Cerebellar cortex (tissue), 1 donor: ENCODE data around the gene CGB7.
A peak's percentile ranks its signal among the peaks of the same experiment; 100 is the strongest.

Source experiments
- DNase-seq: peaks from one replicate; pipeline ENCODE4 v3.0.0-alpha.2; 2015; ENCODE audit warnings: low spot score

CGB7 gene

DNA sequence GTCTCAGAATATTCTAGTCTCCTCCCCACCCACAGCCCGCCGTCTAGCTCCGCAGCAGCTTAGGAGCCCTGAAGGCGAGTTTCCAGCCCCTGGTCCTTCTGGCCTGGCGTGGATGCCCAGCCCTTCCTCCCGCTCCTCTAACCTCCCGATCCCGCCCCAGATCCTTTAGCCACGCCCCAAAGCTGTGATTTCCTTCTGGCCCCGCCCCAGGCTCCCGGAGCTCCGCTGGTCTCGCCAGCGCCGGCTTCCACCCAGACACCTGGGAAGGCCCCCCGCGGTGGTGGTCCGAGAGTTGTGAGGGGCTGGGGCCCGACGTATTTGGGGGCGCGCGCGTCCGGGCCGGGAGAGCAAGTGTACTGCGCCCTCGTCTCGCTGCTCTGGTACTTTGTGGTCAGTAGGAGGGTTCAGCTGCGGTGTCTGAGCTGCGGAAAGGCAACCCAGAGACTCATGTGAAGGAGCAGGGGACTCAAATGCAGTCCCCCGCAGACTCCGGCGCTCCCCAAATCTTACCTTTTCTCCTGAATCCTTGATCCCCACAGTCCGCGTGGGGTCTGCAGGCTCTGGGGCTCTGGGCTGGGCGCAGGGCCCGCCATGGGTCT, at the start of gene CGB7:
TSS of gene CGB7 (minus strand) at position 114 of the 599 bp plus-strand sequence. CDS start 2,374 bp downstream, outside the sequence.
- DNase-seq, result no peak

DNA sequence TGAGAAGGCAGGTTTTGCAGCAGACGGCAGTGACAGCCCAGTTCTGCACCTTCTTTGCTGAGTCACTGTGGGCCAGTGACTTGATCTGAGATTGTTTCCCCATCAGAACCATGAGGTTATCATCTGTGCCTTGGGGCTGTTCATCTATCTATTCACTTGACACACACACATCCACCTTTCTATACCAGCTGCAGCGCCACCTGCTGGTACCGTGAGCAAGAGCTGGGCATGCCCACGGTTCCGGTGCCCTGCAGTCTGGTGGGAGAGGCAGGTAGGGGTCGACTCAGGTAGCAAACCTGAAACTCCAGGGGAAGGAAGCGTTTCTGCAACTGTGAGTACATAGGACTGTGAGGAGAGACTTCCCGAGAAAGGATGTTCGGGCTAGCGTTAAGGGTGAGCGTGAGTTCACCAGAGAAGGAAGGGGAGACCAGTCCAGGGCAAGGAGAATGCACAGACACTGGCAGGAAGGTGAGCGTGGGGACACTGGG, 49.1 kb upstream of the CGB7 start:
- peak; percentile 74 for DNase-seq

DNA sequence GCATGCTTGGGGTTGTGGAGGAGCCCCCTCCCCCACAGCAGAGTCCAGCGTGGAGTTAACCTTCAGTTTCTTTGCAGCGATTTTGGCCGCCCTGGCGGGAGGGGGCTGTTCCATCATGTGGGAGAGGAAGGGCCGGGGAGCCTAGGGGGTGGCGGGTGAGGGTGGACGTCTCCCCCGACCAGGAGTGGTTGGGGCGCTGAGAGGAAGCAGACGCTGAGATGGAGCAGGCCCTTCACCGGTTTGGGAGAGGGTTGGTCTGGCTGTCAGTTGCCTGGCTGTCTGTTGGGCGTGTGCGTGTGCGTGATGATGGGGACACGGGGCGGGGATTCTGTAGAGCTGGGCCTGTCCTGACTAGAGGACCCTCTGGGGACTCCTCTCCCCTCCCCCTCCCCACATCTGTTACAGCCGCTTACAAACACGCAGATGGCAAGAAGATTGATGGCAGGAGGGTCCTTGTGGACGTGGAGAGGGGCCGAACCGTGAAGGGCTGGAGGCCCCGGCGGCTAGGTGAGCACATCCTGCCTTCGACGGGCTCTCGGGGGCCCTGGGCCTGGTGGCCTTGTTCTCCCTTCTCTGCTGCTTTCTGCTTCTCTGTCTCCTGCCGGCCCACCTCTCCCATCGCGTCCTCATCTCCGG, 46.8 kb upstream of the CGB7 start:
- no peak for DNase-seq

DNA sequence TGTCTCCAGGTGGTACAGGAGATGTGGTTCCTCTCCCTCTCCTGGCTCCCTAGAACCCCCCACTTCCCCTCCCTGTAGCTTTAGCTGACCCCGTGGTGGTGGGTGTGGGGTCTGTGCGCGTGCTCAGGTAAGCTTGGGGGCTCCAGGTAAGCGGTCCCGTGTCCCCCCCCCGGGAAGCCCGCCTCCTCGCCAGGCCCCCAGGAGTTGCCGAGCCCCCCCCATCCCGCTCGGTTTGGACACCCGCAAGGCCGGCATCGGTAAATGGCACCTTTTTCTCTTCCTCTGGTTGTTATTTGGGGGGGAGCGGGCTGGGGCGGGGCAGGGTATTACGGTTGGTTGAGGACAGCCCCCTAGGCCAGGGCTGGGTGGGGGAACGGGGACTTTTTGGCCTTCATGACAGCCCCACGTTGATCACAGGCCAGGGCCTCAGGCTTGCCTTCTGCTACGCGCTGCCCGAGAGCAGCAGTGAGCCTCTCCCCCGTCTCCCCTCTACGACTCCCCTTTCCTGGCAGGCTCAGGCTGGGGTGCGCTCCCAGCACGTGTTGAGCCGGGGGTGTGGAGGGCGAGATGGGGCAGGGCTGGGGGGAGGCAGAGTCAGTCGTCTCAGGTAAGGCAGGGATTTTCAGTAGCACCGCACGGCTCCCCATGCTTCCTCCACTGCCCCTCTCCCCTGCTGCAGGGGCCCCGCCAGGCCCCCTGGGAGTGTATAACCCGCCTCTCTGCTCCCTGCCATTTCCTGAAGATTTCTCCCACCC, 46.0 kb upstream of the CGB7 start:
- no peak for DNase-seq

DNA sequence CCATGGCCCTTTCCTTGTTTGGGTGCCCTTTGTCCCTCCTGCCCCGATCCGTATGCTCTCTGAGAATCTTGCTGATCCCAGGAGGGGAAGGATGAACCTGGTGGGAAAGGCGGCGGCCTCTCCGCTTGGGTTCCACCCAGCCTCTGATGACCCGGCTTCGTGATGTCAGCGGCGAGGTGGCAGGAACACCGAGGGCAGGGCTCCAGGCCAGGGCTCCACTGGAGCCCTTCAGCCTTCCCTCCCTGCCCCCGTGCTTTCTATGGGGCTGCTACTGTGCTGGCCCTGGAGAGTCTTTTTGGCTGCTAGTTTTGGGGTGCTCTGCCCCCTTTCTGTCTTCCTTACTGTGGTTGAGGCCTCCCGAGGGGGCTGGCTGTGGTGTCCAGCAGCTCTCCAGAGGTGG, 44.8 kb upstream of the CGB7 start:
- no peak for DNase-seq

DNA sequence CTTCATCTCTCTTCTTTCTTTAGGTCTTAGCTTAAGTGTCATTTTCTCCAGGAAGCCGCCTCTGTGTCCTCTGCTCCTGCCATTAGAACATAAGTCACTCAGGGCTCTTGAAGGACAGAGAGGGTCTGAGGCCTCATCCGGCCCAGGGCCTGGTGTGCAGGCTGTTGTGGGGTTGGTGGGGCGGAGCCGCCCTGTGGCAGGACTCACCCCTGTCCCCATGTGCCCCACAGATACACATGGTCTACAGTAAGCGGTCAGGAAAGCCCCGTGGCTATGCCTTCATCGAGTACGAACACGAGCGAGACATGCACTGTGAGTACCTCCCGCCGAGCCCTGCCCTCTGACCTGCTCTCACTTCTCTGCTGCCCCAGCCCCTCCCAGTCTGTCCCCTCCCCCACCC, 43.6 kb upstream of the CGB7 start:
- no peak for DNase-seq

DNA sequence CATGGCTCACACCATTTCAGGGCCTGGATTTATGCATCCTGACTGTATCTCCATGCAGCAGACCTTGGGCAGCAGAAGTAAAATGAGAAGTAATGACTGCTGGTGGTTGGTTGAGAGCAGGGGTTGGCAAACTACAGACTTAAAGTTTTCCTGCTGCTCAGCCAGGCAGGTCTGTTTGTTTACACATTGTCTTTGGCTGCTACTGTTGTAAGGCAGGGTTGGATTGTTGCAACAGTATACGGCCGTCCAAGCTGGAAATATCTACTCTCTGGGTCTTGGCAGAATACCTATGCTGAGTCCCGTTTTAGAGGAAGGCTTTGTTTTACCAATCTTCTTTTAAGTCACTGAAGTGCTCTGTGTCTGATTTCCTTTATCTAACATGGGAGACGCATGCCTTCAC, 41.2 kb upstream of the CGB7 start:
- no peak for DNase-seq

DNA sequence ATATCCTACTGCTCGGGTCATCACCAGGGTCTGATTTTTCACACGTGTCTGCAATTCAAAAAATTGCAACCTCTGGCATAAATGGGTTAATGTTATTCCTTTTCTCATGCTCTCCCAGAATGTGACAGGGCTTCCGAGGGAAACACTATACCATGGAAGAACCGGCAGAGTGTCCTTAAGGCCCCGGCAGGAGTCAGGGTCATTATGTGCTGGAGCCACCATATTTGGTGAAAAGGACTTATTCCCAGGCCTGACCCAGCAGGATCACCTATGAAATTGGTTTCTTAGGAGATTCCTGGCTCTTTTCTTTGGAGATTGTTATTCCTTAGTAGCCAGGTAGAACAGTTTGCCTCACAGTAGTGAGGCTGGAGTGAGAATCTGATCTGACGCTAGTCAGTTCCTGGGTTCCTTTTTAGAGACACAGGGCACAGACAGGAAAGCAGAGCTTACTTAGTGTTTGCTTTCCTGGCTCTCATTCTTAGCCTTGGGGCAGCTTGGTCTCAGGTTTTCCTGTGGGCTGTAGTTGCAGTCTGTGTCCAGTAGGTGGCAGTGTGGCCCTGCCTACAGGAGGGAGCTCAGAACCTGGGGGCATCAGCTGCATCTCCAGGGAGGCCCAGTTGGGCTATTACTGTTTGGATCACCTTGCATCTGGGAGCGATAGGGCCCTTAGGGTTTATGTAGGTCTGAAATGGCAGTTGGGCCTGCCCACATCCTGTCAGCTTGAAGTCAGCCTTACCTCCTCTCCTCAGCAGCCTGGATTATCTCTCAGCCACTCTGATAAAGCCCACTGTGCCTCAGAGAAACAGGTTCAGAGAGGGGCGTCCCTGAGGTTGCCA, 40.1 kb upstream of the CGB7 start:
- peak; percentile 85 for DNase-seq

DNA sequence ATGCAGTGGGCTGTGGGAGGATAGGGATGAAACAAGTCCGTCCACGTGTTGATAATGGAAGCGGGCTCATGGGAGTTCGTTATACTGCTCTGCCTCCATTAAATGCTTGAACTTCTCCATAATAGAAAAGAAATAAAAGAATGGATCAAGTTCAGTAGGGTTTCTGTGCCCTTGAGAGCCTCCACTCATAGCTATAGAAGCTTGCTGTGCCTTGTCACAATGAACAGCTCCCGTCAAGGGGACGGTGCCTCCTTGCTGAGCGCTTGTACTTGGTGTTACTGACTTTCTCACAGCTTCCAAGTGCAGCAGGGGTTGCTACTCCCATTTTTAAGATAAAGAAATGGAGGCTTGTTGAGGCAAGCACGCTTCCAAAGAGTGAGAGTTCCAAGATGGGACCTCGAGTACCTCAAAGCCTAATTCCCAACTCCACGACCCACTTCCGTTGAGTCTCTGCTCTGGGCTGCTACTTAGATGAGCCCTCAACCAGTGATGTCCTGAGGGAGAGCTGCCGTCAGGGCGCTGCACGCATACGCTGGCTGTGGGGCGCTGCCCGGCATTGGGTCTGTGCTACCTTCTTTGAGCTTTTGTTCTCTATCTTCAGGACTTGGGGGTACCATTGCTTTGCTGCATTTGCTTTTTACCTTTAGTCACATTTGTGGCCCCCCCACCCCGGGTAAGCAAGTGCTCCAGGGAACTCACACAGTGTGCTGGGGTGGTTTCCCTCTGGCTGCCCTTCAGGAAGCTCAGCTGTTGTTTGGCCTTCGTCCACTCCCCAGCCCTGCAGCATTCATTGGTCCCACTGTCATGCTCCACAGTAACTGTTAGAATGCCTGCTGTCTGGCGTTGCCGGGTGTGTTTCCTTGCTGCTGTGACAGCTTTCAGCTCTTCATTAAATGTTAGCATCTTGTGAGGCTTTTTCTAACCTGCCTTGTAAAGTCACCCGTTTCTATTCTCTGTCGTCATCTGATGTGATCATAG, 37.2 kb upstream of the CGB7 start:
- DNase-seq, result peak; percentile 67

DNA sequence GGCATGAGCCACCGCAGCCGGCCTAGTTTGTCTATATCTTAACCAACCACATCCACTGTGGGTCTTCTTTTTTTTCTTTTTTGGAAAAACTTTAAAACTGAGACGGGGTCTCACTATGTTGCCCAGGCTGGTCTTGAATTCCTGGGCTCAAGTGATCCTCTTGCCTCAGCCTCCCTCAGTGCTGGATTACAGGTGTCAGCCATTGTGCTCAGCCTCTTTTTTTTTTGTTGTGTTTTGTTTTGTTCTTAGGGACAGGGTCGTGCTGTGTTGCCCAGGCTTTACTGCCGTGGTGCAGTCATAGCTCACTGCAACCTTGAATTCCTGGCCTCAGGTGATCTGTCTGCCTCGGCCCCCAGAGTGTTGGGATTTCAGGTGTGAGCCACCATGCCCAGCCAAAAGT, 35.1 kb upstream of the CGB7 start:
- DNase-seq, result no peak

DNA sequence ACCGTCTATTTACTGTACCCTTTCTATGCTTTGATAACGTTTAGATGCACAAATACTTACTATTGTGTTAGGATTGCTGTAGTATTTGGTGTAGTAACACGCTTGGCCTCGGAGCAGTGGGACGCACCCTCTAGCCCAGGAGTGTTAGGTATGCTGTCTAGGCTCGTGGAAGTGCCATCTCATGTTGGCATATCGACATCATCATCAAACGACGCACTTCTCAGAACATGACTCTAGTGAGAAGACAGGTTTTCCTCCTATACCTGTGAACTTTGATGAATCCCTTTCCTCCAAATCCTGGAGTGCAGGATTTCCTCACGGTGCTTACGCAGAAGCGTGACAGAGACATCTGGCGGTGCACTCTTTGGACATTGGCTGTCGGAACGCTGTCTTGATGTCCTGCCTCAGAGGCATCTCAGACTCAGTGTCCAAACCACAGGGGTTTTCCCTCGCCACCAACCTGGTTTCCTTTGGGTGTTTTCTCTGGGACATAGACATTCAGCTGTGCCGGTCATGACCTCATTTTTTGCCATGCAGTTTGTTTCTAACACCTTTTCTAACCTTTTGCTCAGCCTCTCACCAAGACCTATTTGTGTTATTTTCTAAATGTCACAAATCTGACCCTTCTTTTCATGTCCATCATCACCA, 34.0 kb upstream of the CGB7 start:
- DNase-seq, result no peak

DNA sequence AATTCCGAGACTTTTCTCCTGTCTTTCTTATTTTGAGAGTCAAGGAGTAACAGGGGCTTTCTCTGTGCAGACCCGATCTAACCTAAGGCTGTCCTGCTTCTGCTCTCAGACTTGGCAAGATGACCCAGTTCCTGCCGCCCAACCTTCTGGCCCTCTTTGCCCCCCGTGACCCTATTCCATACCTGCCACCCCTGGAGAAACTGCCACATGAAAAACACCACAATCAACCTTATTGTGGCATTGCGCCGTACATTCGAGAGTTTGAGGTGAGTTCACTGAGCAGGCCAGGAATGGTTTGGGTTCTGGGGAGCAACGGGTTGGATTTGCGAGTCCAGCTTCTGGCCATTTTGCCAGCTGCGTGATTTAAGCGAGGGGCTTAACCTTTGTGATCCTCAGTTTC, 28.7 kb upstream of the CGB7 start:
- no peak for DNase-seq

DNA sequence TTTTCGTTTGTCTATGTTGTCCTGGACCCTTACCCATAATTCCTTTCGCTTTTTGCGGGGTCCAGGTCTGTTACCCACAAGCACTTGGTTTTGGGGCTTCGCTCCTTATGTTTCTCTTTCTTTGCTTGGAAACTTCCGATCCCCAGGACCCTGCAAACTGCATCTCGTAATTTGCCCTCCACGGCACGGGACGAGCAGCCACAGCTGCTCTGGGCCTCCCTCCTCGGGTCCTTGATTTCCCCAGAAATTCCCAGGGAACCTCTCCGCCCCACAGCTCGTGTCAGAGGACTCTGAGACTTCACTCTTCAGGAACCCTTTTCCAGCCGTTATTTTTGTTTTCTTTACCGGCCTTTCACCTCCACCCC, 28.3 kb upstream of the CGB7 start:
- no peak for DNase-seq

DNA sequence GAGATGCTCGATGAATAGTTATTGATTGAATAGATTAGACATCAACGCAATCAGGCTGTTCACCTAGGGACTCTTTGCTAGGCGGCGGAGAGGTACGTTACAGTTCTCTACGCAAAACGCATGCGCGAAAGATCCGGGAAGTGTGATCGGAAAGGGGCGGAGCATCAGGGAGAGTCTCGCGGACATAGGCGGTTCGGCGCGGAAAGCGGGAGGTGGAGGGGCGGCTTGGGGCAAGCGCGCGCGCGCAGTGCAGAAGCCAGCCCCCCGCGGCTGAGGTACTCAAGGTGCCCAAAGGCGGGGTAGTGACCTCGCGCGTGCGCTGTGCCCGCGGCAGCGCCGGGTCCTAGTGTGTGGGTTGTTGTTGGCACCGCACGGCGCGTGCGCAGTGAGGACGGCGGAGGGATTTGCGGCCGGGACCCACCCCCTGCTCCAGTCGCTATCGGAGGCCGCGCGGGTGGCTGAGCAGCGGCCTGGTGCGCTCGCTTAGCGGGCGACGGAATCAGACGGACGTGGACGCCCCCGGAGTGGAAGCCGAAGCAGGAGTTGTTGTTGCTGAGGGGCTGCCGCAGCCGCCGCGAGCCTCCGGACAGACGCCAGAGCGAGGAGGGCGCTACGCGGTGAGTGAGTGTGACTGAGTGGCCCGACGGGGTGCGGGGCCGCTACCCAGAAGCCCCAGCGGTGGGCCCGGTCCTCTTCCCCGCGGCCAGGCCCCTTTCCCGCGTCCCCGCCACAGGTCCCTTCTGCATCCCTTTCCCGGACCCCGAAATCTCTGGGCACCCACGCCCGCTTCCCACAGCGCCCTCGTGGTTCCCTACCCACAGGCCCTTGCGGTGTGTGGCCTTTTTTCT, 27.7 kb upstream of the CGB7 start, which contains the start of gene SNRNP70:
TSS of gene SNRNP70 (plus strand) at position 432 of the 848 bp plus-strand sequence. CDS start 964 bp downstream, outside the sequence.
- DNase-seq, result peak; percentile 99

DNA sequence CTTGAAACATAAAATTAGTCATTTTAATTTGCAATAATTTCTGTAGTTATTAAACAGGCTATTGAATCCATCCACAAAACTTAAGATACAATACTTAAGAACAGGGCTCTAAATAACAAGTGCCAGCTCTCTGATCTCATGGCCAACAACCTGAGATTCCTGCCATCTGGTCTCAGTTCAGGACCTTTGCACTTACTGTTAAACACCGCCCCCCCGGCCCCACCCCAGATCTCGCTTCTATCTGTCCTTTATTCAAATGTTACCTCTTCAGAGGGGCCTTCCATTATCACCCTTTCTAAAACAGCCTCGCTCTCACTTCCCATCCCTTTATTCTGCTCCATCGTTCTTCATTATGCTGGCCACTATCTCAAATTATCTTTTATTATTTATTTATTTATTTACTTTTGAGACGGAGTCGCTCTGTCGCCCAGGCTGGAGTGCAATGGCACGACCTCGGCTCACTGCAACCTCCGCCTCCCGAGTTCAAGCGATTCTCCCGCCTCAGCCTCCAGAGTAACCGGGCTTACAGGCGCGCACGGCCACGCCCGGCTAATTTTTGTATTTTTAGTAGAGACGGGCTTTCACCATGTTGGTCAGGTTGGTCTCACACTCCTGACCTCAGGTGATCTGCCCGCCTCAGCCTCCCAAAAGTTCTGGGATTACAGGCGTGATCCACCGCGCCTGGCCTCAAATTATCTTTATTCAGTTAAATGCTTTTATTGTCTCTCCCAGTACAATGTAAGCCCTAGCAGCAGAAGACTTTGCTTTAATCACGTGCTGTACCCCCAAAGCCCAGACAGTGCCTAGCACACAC, 26.9 kb upstream of the CGB7 start:
- no peak for DNase-seq

DNA sequence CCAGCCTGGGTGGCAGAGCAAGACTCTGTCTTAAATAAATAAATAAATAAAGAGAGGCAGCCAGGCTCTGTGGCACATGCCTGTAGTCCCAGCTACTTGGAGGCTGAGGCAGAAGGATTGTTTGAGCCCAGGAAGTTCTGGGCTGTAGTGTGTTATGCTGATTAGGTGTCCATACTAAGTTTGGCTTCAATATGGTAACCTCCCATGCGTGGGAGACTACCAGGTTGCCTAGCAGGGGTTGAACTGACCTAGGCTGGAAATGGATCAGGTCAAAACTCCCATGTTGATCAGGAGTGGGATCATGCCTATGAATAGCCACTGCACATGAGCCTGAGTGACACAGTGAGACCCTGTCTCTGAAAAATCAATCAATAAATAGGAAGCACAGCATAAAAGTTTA, 23.7 kb upstream of the CGB7 start:
- DNase-seq, result no peak

DNA sequence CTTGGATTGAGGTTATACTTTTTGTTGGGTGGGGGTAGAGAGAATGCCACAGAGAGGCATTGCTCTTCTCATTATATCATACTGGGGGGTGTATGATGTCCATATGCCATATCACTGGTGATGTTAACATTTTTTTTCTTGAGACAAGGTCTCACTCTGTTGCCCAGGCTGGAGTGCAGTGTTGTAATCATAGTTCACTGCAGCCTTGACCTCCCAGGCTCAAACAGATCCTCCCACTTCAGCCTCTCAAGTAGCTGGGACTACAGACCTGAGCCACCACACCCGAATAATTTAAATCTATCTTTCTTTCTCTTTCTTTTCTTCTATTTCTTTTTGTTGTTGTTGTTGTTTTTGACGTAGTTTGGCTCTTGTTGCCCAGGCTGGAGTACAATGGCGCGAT, 22.8 kb upstream of the CGB7 start:
- no peak for DNase-seq

DNA sequence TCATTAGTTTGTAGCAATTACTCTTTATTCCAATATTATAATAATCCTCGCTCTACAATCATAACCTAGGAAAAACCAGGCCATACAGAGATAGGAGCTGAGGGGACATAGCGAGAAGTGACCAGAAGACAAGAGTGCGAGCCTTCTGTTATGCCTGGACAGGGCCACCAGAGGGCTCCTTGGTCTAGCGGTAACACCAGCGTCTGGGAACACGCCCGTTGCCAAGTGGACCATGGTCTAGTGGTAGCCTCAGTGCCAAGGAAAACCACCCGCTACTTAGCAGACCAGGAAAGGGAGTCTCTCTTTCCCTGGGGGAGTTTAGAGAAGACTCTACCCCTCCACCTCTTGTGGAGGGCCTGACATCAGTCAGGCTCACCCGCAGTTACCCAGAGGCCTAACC, 17.3 kb upstream of the CGB7 start:
- peak; percentile 80 for DNase-seq
